Endothelial cell of umbilical vein (primary cell): ENCODE data around the gene CYFIP1. TPM values are rescaled to one million over a fixed set of nuclear protein-coding genes. Genes with fewer than 3 reads are reported as not detected.

Source experiments
- BruUV-seq: library from RNA; stranded (reverse); fragments of 400-500 nt; replicated peaks from 2 replicates; lab custom pipeline; 2021; lab: Mats Ljungman, UMichigan
- CTCF ChIA-PET: fragments of 300-600, 350-600 bp; sonication (Branson Sonifier 250); formaldehyde crosslinking; loops from one replicate; lab custom pipeline; 2021; ENCODE audit warnings: antibody characterized with exemption, inconsistent platforms; lab: Charles Lee
- POLR2A ChIA-PET: fragments of 300-600, 350-600 bp; sonication (Branson Sonifier 250); formaldehyde crosslinking; loops from one replicate; lab custom pipeline; 2021; ENCODE audit warnings: antibody characterized with exemption, inconsistent platforms; lab: Charles Lee
- DNase-seq: peaks from one replicate; pipeline ENCODE4 v3.0.0-alpha.2; 2011; ENCODE audit warnings: low read depth, low spot score
- FAIRE-seq: peaks from 2 replicates; lab custom pipeline; 2011; peaks lifted over from hg19 to GRCh38; lab: Jason Lieb, UNC
- H2AFZ ChIP-seq: 2 replicates; pipeline ENCODE4 v1.6.0; 2012; ENCODE audit warnings: low read depth, low read length, control low read depth, inconsistent platforms
- H3K27ac ChIP-seq: 2 replicates; pipeline ENCODE4 v1.5.1; 2011; ENCODE audit warnings: low read depth, mild to moderate bottlenecking, control low read depth, low read length, moderate library complexity; ENCODE audit not compliant: insufficient read depth
- H3K27me3 ChIP-seq, 2 experiments: 2 replicates each; pipeline versions ENCODE4 v1.6.0 to v1.6.1; 2011; ENCODE audit warnings: low read length in 2 of 2, mixed read lengths in 1 of 2; ENCODE audit not compliant: control insufficient read depth in 2 of 2, insufficient read depth in 2 of 2
- H3K36me3 ChIP-seq, 2 experiments: 2 replicates in 1 of 2; 3 replicates in 1 of 2; pipeline ENCODE4 v1.5.1; 2011; ENCODE audit warnings: low read length in 2 of 2, mild to moderate bottlenecking in 1 of 2, moderate library complexity in 1 of 2; ENCODE audit not compliant: control insufficient read depth in 2 of 2, insufficient read depth in 2 of 2; ENCODE audit errors: extremely low read depth in 1 of 2
- H3K4me1 ChIP-seq: 3 replicates; pipeline ENCODE4 v1.5.1; 2011; ENCODE audit warnings: mild to moderate bottlenecking, low read length; ENCODE audit not compliant: control insufficient read depth, insufficient read depth; ENCODE audit errors: extremely low read depth
- H3K4me2 ChIP-seq: 2 replicates; pipeline ENCODE4 v1.6.1; 2011; ENCODE audit warnings: low read length, control low read depth, mixed read lengths; ENCODE audit not compliant: insufficient read depth
- H3K4me3 ChIP-seq, 3 experiments: fragments of 200-600 bp in 1 of 3; sonication (generic), shearing (Covaris generic) in 1 of 3; replicated peaks in 1 of 3; 2 replicates each; pipeline ENCODE4 v1.5.1; 2011 to 2016; ENCODE audit warnings: control low read depth in 3 of 3, low read length in 3 of 3, mild to moderate bottlenecking in 2 of 3, inconsistent platforms in 1 of 3, low read depth in 1 of 3, moderate library complexity in 1 of 3; ENCODE audit not compliant: insufficient read depth in 1 of 3
- H3K79me2 ChIP-seq: 2 replicates; pipeline ENCODE4 v1.6.0; 2012; ENCODE audit warnings: low read length, inconsistent platforms; ENCODE audit not compliant: control insufficient read depth, insufficient read depth
- H3K9ac ChIP-seq: replicated peaks from 2 replicates; pipeline ENCODE3; 2011; ENCODE audit warnings: low read length, control low read depth; ENCODE audit not compliant: insufficient read depth; ENCODE audit errors: extremely low read depth
- H3K9me1 ChIP-seq: replicated peaks from 3 replicates; pipeline ENCODE4 v1.6.0; 2011; ENCODE audit warnings: mild to moderate bottlenecking, low read length; ENCODE audit not compliant: control insufficient read depth, insufficient read depth; ENCODE audit errors: extremely low read depth
- H3K9me3 ChIP-seq: replicated peaks from 2 replicates; pipeline ENCODE4 v1.5.1; 2012; ENCODE audit warnings: low read length, inconsistent platforms; ENCODE audit not compliant: control insufficient read depth, insufficient read depth
- H4K20me1 ChIP-seq: replicated peaks from 2 replicates; pipeline ENCODE3; 2011; ENCODE audit warnings: mild to moderate bottlenecking, low read length; ENCODE audit not compliant: control insufficient read depth, insufficient read depth; ENCODE audit errors: extremely low read depth
- CTCF ChIP-seq, 2 donors: IDR thresholded peaks; 1 replicate in 1 of 2; 2 replicates in 1 of 2; pipeline ENCODE4 v1.5.1; 2011; ENCODE audit warnings: low read length in 2 of 2, mild to moderate bottlenecking in 2 of 2, moderate library complexity in 2 of 2, control low read depth in 1 of 2, inconsistent platforms in 1 of 2, low read depth in 1 of 2; ENCODE audit not compliant: insufficient read depth in 1 of 2; ENCODE audit errors: extremely low read depth in 1 of 2
- EZH2 ChIP-seq: IDR thresholded peaks from 2 replicates; pipeline ENCODE4 v1.6.1; 2012; ENCODE audit warnings: borderline replicate concordance, low read depth, mild to moderate bottlenecking, moderate library complexity, low read length, inconsistent platforms; ENCODE audit not compliant: severe bottlenecking
- FOS ChIP-seq: IDR thresholded peaks from 2 replicates; pipeline ENCODE4 v1.6.1; 2011; ENCODE audit warnings: mild to moderate bottlenecking, low read length, moderate library complexity, borderline replicate concordance; ENCODE audit not compliant: insufficient read depth
- GATA2 ChIP-seq: IDR thresholded peaks from 2 replicates; pipeline ENCODE4 v1.7.0; 2011; ENCODE audit warnings: low read depth, mild to moderate bottlenecking, moderate library complexity, mixed read lengths, low read length; ENCODE audit not compliant: insufficient read length, insufficient read depth
- JUN ChIP-seq: IDR thresholded peaks from 2 replicates; pipeline ENCODE4 v1.6.1; 2011; ENCODE audit warnings: borderline replicate concordance, low read depth; ENCODE audit not compliant: insufficient read length, insufficient read depth
- MAX ChIP-seq: IDR thresholded peaks from 2 replicates; pipeline ENCODE4 v1.6.1; 2011; ENCODE audit not compliant: insufficient read depth, insufficient read length
- MYC ChIP-seq: IDR thresholded peaks from one replicate; pipeline ENCODE4 v1.6.1; 2011; ENCODE audit warnings: mild to moderate bottlenecking, low read depth, low read length
- POLR2A ChIP-seq: IDR thresholded peaks from 2 replicates; pipeline ENCODE4 v1.6.1; 2012; ENCODE audit warnings: low read depth, mild to moderate bottlenecking, control low read depth, low read length
- POLR2AphosphoS5 ChIP-seq: IDR thresholded peaks from 2 replicates; pipeline ENCODE4 v1.6.1; 2012; ENCODE audit warnings: low read depth, mild to moderate bottlenecking, control low read depth, low read length, moderate library complexity; ENCODE audit not compliant: insufficient read depth
- dilution Hi-C: fragments of 300-500 bp; cut with MboI; formaldehyde crosslinking; loops from one replicate; pipeline ENCODE4 v1.15.0; 2019; ENCODE audit warnings: low sequenced_read_pairs; ENCODE audit not compliant: extremely low pct_ligation_motif_present
- intact Hi-C: fragments of 100-400 bp; cut with micrococcal nuclease; formaldehyde crosslinking; loops from one replicate; pipeline ENCODE4 v1.10.0; 2022
- polyA plus RNA-seq, 4 experiments: library from polyadenylated mRNA; depleted of rRNA in 3 of 4; stranded (reverse) in 3 of 4; unstranded in 1 of 4; fragments of >200 nt; gene quantifications; 2 replicates each; pipeline versions ENCODE4 v1.2.1 to v1.2.3, GENCODE V29; 2011 to 2012; ENCODE audit warnings: missing spikeins in 1 of 4
- total RNA-seq: library from RNA; stranded (reverse); gene quantifications from 2 replicates; pipeline ENCODE4 v1.2.3, GENCODE V29; 2021

The CYFIP1 gene
- total and polyA plus RNA-seq, 2 donors (not counting 3 experiments of a cell fraction or from before 2014, with no cell fraction given): 81.4 to 158 TPM

DNA sequence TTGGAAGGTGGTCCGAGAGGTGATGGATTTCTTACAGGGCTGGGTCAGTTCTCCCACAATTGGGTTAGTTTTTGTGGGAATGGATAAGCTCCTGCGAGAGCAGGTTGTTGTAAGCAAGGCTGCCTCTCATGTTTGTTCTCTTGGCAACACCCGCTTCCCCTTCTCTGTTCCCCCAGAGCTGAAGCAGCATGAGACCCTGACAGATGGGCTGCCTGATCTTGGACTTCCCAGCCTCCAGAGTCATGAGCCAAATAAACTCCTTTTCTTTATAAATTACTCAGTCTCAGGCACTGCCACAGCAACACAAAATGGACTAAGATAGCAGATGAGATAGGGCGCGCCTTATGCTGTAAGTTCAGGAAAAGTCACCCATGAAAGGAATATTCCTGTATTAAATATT is 103.1 kb downstream of the CYFIP1 start:
- POLR2A ChIA-PET: no interaction called here
- intact Hi-C loops: no loop called here

More for the DNA sequence above, 103.1 kb downstream of the CYFIP1 start:
- H3K4me2 ChIP-seq: no peak overlapping the region
- no peak overlapping the region for H2AFZ ChIP-seq
- no peaks in the 10 kb centered on the region for H3K4me1 ChIP-seq
- BruUV-seq: no TSS peak
- H3K9me3 ChIP-seq: no peaks in the 10 kb centered on the region
- TF ChIP-seq MYC (no peak), MAX (no peak), EZH2 (no peak), CTCF (IDR thresholded peaks at IDR 0.05; ENCODE audit: extremely low read depth in 1 of 2, insufficient read depth in 1 of 2, low read depth in 1 of 2, low read length in 2 of 2) (no peak), FOS (no peak), GATA2 (no peak), POLR2A (no peak), POLR2AphosphoS5 (no peak), JUN (no peak)
- H3K9ac ChIP-seq: no peak overlapping the region
- H3K4me3 ChIP-seq: no peak overlapping the region
- DNase-seq (no peak), FAIRE-seq (no peak)
- H3K36me3 ChIP-seq: peaks cover 4 to 37% of the 10 kb centered on the region in 2 experiments
- no peaks in the 10 kb centered on the region for H3K27me3 ChIP-seq
- no peaks in the 10 kb centered on the region for H3K79me2 ChIP-seq
- no peaks in the 10 kb centered on the region for H4K20me1 ChIP-seq
- CTCF ChIA-PET: no interaction called here
- dilution Hi-C loops: no loop called here
- H3K27ac ChIP-seq: no peak overlapping the region
- H3K9me1 ChIP-seq: no peaks in the 10 kb centered on the region
